SU-DHL-6 (cell line): Measurements from ENCODE around the gene GGPS1.
A peak's percentile ranks its signal among the peaks of the same experiment; 100 is the strongest.

Experiments
- H2AFZ ChIP-seq: fragments of 200-600 bp; sonication (generic); 2 replicates; pipeline ENCODE4 v1.6.1; 2014; ENCODE audit warnings: low read depth, mild to moderate bottlenecking, moderate library complexity, mixed read lengths, antibody characterized with exemption, low read length; ENCODE audit not compliant: severe bottlenecking
- H3F3A ChIP-seq: fragments of 200-600 bp; shearing (Covaris generic); 2 replicates; pipeline ENCODE4 v1.6.0; 2016; ENCODE audit warnings: antibody characterized with exemption, mild to moderate bottlenecking; ENCODE audit not compliant: insufficient read depth
- H3K27ac ChIP-seq: fragments of 200-600 bp; sonication (generic); 2 replicates; pipeline ENCODE4 v1.5.1; 2016; ENCODE audit warnings: low read depth, mild to moderate bottlenecking, low read length, moderate library complexity, mixed read lengths
- H3K27me3 ChIP-seq: fragments of 200-600 bp; sonication (generic), shearing (Covaris generic); 2 replicates; pipeline ENCODE4 v1.6.0; 2014; ENCODE audit warnings: mild to moderate bottlenecking, low read length
- H3K36me3 ChIP-seq: fragments of 200-600 bp; sonication (generic); 2 replicates; pipeline ENCODE4 v1.6.1; 2014; ENCODE audit warnings: mild to moderate bottlenecking, low read length, mixed read lengths
- H3K4me2 ChIP-seq: fragments of 300-600, 200-600 bp; shearing (Covaris generic), sonication (generic); 2 replicates; pipeline ENCODE4 v1.6.0; 2014; ENCODE audit warnings: low read length, low read depth, mild to moderate bottlenecking; ENCODE audit not compliant: poor library complexity, severe bottlenecking
- H3K4me3 ChIP-seq: fragments of 200-600 bp; sonication (generic); 2 replicates; pipeline ENCODE4 v1.5.1; 2014; ENCODE audit warnings: antibody characterized with exemption, low read length, mild to moderate bottlenecking, mixed read lengths; ENCODE audit not compliant: insufficient read depth, poor library complexity, severe bottlenecking
- H3K79me2 ChIP-seq: fragments of 200-600 bp; sonication (generic); 2 replicates; pipeline ENCODE4 v1.6.1; 2014; ENCODE audit warnings: mild to moderate bottlenecking, low read length, moderate library complexity; ENCODE audit not compliant: insufficient read depth
- H3K9ac ChIP-seq: fragments of 200-600 bp; sonication (generic); 2 replicates; pipeline ENCODE4 v1.7.0; 2014; ENCODE audit warnings: mild to moderate bottlenecking, low read length
- H3K9me2 ChIP-seq: fragments of 200-600 bp; sonication (generic); replicated peaks from 2 replicates; pipeline ENCODE4 v1.6.1; 2014; ENCODE audit warnings: low read length; ENCODE audit not compliant: insufficient read depth
- H3K9me3 ChIP-seq: fragments of 200-600 bp; sonication (generic); 2 replicates; pipeline ENCODE4 v1.6.1; 2014; ENCODE audit warnings: low read length, mixed read lengths; ENCODE audit not compliant: insufficient read depth
- H4K20me1 ChIP-seq: fragments of 200-600 bp; sonication (generic); 2 replicates; pipeline ENCODE4 v1.6.1; 2014; ENCODE audit warnings: low read depth, mild to moderate bottlenecking, antibody characterized with exemption, low read length, moderate library complexity, mixed read lengths
- CTCF ChIP-seq: fragments of 200-600 bp; sonication (generic); IDR thresholded peaks from one replicate; pipeline ENCODE4 v1.5.1; 2017; ENCODE audit warnings: antibody characterized with exemption, mild to moderate bottlenecking, low read length, moderate library complexity; ENCODE audit not compliant: insufficient read depth, poor library complexity, severe bottlenecking
- EZH2phosphoT487 ChIP-seq: fragments of 200-600 bp; sonication (generic), shearing (Covaris generic); conservative IDR thresholded peaks from 2 replicates; pipeline ENCODE4 v1.6.1; 2018; ENCODE audit warnings: mild to moderate bottlenecking, antibody characterized with exemption, low read length, moderate library complexity, mixed read lengths

The GGPS1 gene

GRCh38 chr1:235328271-235329138 is at the start of gene GGPS1:
TSS of gene GGPS1 (plus strand) at chr1:235328570. CDS start at chr1:235335265, 6,695 bp downstream.
- peaks cover 89% of the 10 kb centered on the region for H3K79me2 ChIP-seq
- peaks cover 30% of the 10 kb centered on the region for H3F3A ChIP-seq
- no peaks in the 10 kb centered on the region for H3K27me3 ChIP-seq
- H3K9me3 ChIP-seq = no peaks in the 10 kb centered on the region
- H3K9ac ChIP-seq = peak within 1 kb of the TSS; percentile 95
- H3K27ac ChIP-seq = peak within 1 kb of the TSS; percentile 85
- TF ChIP-seq EZH2phosphoT487 = no peak
- no peak for TF ChIP-seq CTCF
- H4K20me1 ChIP-seq = peaks cover 14% of the 10 kb centered on the region
- no peaks in the 10 kb centered on the region for H3K9me2 ChIP-seq
- peak within 1 kb of the TSS; percentile 96 for H3K4me2 ChIP-seq
- peak within 1 kb of the TSS; percentile 62 for H2AFZ ChIP-seq
- H3K36me3 ChIP-seq = no peaks in the 10 kb centered on the region; the same call in 1 of the 2 replicates
- H3K4me3 ChIP-seq = peak within 1 kb of the TSS; percentile 78

- Histone ChIP-seq H2AFZ (no peak overlapping the region), H3K4me2 (no peak overlapping the region), H3F3A (peaks cover 16% of the 10 kb centered on the region; the same call in 1 of the 2 replicates), H3K27ac (no peak overlapping the region), H3K36me3 (no peaks in the 10 kb centered on the region), H3K9me2 (no peaks in the 10 kb centered on the region), H3K9me3 (no peaks in the 10 kb centered on the region), H3K9ac (no peak overlapping the region), H3K27me3 (no peaks in the 10 kb centered on the region), H3K4me3 (no peak overlapping the region), H3K79me2 (peaks cover 95% of the 10 kb centered on the region), H4K20me1 (peaks cover 18% of the 10 kb centered on the region)
- TF ChIP-seq EZH2phosphoT487 (no peak), CTCF (no peak)
Measured at GRCh38 chr1:235278915-235279292, 49.5 kb upstream of the GGPS1 start.

GRCh38 chr1:235279694-235280093 is 48.7 kb upstream of the GGPS1 start:
- no peak overlapping the region for H3K9ac ChIP-seq
- H3F3A ChIP-seq = peaks cover 16% of the 10 kb centered on the region; the same call in 1 of the 2 replicates
- H3K9me3 ChIP-seq = no peaks in the 10 kb centered on the region
- H3K27me3 ChIP-seq = no peaks in the 10 kb centered on the region
- H2AFZ ChIP-seq = no peak overlapping the region
- TF ChIP-seq EZH2phosphoT487 = no peak
- no peak for TF ChIP-seq CTCF
- H3K79me2 ChIP-seq = peaks cover 95% of the 10 kb centered on the region
- H3K4me3 ChIP-seq = no peak overlapping the region
- H4K20me1 ChIP-seq = peaks cover 14% of the 10 kb centered on the region
- no peaks in the 10 kb centered on the region for H3K36me3 ChIP-seq
- no peaks in the 10 kb centered on the region for H3K9me2 ChIP-seq
- no peak overlapping the region for H3K27ac ChIP-seq
- H3K4me2 ChIP-seq = no peak overlapping the region
